Gastroesophageal sphincter (tissue), 3 donors: ENCODE measurements around the gene TBC1D10A.

ENCODE experiments used
- CTCF ChIP-seq, 4 experiments: fragments of 200-600 bp in 2 of 4; fragments of 450-650 bp in 2 of 4; sonication (generic) in 1 of 4; IDR thresholded peaks; one replicate each; pipeline ENCODE4 v1.5.1; 2017 to 2019; ENCODE audit warnings: antibody characterized with exemption in 4 of 4, mild to moderate bottlenecking in 2 of 4, moderate library complexity in 2 of 4
- EP300 ChIP-seq: sonication (generic); formaldehyde crosslinking; IDR thresholded peaks from one replicate; pipeline ENCODE4 v1.6.1; 2017; ENCODE audit warnings: antibody characterized with exemption, mild to moderate bottlenecking

GRCh38 chr22:30371321-30371720 lies 44.6 kb upstream of the TBC1D10A start:
- no peak for TF ChIP-seq EP300
- TF ChIP-seq CTCF (IDR thresholded peaks at IDR 0.05), result no peak
